Mesendoderm (in vitro differentiated cells): ENCODE data around the gene PSMC3IP.

ENCODE experiments used
- DNase-seq: peaks from one replicate; pipeline ENCODE4 v3.0.0; 2013
- H2AK5ac ChIP-seq: 2 replicates; pipeline ENCODE4 v1.6.1; 2013; ENCODE audit warnings: low read length, inconsistent platforms
- H2BK120ac ChIP-seq: 2 replicates; pipeline ENCODE4 v1.6.1; 2013; ENCODE audit warnings: low read depth, mild to moderate bottlenecking, low read length, moderate library complexity, mixed read lengths
- H2BK15ac ChIP-seq: replicated peaks from 2 replicates; pipeline ENCODE4 v1.6.1; 2013; ENCODE audit warnings: low read depth, mild to moderate bottlenecking, moderate library complexity
- H2BK5ac ChIP-seq: 2 replicates; pipeline ENCODE4 v1.6.1; 2013; ENCODE audit warnings: low read length, inconsistent platforms
- H3K18ac ChIP-seq: 2 replicates; pipeline ENCODE4 v1.6.1; 2013; ENCODE audit warnings: mild to moderate bottlenecking, low read length, mixed read lengths
- H3K23ac ChIP-seq: one replicate; pipeline ENCODE4 v1.6.1; 2013; ENCODE audit warnings: low read length
- H3K27ac ChIP-seq: 2 replicates; pipeline ENCODE4 v1.5.1; 2013; ENCODE audit warnings: low read depth, mild to moderate bottlenecking, inconsistent platforms, low read length, moderate library complexity
- H3K27me3 ChIP-seq: 2 replicates; pipeline ENCODE4 v1.6.1; 2013; ENCODE audit warnings: low read length, control low read depth, mild to moderate bottlenecking, inconsistent platforms; ENCODE audit not compliant: insufficient read depth, poor library complexity
- H3K36me3 ChIP-seq: 2 replicates; pipeline ENCODE4 v1.6.1; 2013; ENCODE audit warnings: low read length, inconsistent platforms; ENCODE audit not compliant: control insufficient read depth, insufficient read depth
- H3K4ac ChIP-seq: one replicate; pipeline ENCODE4 v1.6.1; 2013; ENCODE audit warnings: low read depth, mild to moderate bottlenecking, low read length, moderate library complexity
- H3K4me1 ChIP-seq: 2 replicates; pipeline ENCODE4 v1.6.1; 2013; ENCODE audit warnings: low read depth, low read length, inconsistent platforms; ENCODE audit not compliant: control insufficient read depth
- H3K4me2 ChIP-seq: 2 replicates; pipeline ENCODE4 v1.6.1; 2013; ENCODE audit warnings: low read length
- H3K4me3 ChIP-seq: 2 replicates; pipeline ENCODE4 v1.5.1; 2013; ENCODE audit warnings: mild to moderate bottlenecking, low read length
- H3K56ac ChIP-seq: one replicate; pipeline ENCODE4 v1.6.1; 2013; ENCODE audit warnings: low read length
- H3K79me1 ChIP-seq: 2 replicates; pipeline ENCODE4 v1.6.1; 2013; ENCODE audit warnings: low read length, inconsistent platforms
- H3K79me2 ChIP-seq: 2 replicates; pipeline ENCODE4 v1.6.1; 2013; ENCODE audit warnings: mild to moderate bottlenecking, low read length; ENCODE audit not compliant: control insufficient read depth, insufficient read depth
- H3K9ac ChIP-seq: 2 replicates; pipeline ENCODE4 v1.6.1; 2013; ENCODE audit warnings: low read length, inconsistent platforms
- H4K5ac ChIP-seq: one replicate; pipeline ENCODE4 v1.6.1; 2013; ENCODE audit warnings: low read length
- H4K8ac ChIP-seq: one replicate; pipeline ENCODE4 v1.6.1; 2013; ENCODE audit warnings: low read depth, mild to moderate bottlenecking, control low read depth, low read length, moderate library complexity
- WGBS: extraction: QIAGEN DNeasy Blood & Tissue Kit; methylation state at CpG from one replicate; pipeline ENCODE4 v1.1.7; 2013; ENCODE audit warnings: low lambda C conversion rate, missing lambda C conversion rate; ENCODE audit not compliant: insufficient coverage; ENCODE audit errors: extremely low coverage; 5-methylcytosine and 5-hydroxymethylcytosine counted together

Gene PSMC3IP

DNA sequence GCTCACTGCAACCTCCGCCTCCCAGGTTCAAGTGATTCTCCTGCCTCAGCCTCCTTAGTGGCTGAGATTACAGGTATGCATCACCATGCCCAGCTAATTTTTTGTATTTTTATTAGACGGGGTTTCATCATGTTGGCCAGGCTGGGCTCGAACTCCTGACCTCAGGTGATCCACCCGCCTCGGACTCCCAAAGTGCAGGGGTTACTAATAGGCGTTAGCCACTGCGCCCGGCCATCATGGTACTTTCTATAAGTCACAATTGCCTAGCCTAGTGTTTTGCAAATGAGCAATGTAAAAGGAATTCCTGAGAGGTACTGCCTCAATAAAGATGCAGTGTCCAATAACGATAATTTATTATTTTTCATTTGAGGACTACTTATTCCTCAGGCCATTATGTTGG, 13.9 kb upstream of the PSMC3IP start:
- WGBS: no CpG with 5 or more reads among the region's 9 CpGs
- H3K36me3 ChIP-seq: no peaks in the 10 kb centered on the region

DNA sequence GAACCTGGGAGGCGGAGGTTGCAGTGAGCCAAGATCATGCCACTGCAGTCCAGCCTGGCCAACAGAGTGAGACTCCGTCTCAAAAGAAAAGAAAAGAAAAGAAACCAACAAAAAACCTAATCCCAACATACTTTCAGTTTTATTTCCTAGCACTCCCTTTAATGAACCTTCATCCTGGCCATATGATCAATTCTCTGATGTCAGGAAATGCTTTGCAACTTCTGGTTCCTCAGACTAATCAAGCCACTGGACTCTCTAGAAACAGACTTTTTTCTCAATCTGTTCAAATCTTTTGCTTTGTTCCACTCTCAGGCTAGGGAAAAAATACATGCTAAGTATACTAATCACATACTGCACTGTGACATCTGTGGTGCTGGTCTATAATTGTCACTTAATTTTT, 13.4 kb upstream of the PSMC3IP start:
- no peak overlapping the region for H2BK5ac ChIP-seq
- no peaks in the 10 kb centered on the region for H3K79me1 ChIP-seq
- no CpG with 5 or more reads among the region's 2 CpGs for WGBS

More for the DNA sequence above, 13.9 kb upstream of the PSMC3IP start:
- Histone ChIP-seq H3K56ac (no peak overlapping the region), H2AK5ac (no peak overlapping the region), H3K79me2 (no peaks in the 10 kb centered on the region), H3K79me1 (no peaks in the 10 kb centered on the region), H3K18ac (no peak overlapping the region), H4K5ac (no peak overlapping the region), H3K9ac (no peak overlapping the region), H3K4me2 (no peak overlapping the region), H2BK120ac (no peak overlapping the region), H3K27ac (no peak overlapping the region), H2BK15ac (no peak overlapping the region), H3K4me1 (no peaks in the 10 kb centered on the region), H3K4me3 (no peak overlapping the region), H3K23ac (no peak overlapping the region), H4K8ac (no peak overlapping the region), H2BK5ac (no peak overlapping the region), H3K27me3 (no peaks in the 10 kb centered on the region), H3K4ac (no peak overlapping the region)
- no peak for DNase-seq

DNA sequence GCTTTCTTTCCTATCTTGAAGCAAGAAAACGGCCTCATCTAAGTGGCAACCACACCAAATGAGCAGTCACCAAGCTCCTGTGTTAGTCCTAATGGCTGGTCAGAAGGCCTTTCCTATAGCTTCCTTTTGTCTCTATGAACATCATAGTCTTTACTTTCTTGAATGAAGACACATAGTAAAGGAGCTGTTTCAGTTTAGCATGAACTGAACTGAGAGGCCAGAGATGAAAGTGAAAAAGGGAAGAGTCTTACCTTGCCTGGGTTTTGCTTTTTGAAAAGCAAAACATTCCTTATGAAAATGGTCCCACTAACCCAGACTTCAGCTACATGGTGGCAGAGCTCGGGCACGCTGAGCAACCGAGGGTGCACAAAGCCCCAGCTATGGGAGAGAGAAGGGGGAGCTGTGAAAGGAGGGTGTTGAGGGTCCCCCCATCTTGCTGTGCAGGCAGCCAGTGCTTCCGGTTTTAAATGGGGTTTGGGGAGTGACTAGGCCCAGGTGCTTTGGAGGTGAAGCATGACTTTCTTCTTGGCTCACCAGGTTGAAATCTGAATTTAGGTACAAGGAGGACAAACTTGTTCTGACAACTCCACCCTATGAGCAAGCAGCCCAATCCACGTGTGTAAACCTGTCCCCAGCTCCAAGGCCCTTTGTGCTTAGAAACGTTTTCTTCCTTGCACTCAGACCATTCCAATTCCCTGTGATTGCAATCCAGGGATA, 9.1 kb upstream of the PSMC3IP start:
- H3K36me3 ChIP-seq: peaks cover 6% of the 10 kb centered on the region
- no peak overlapping the region for H4K5ac ChIP-seq
- no peak overlapping the region for H3K27ac ChIP-seq
- no peak overlapping the region for H3K4ac ChIP-seq
- no peaks in the 10 kb centered on the region for H3K4me1 ChIP-seq
- no peak overlapping the region for H2AK5ac ChIP-seq
- no peaks in the 10 kb centered on the region for H3K79me1 ChIP-seq
- no peak overlapping the region for H2BK15ac ChIP-seq
- H2BK120ac ChIP-seq: no peak overlapping the region
- no peak overlapping the region for H2BK5ac ChIP-seq
- H3K9ac ChIP-seq: no peak overlapping the region
- H3K27me3 ChIP-seq: no peaks in the 10 kb centered on the region
- H4K8ac ChIP-seq: no peak overlapping the region
- no peak overlapping the region for H3K23ac ChIP-seq
- H3K56ac ChIP-seq: no peak overlapping the region
- no peaks in the 10 kb centered on the region for H3K79me2 ChIP-seq
- no peak overlapping the region for H3K4me3 ChIP-seq
- H3K4me2 ChIP-seq: no peak overlapping the region
- no CpG with 5 or more reads among the region's 7 CpGs for WGBS
- DNase-seq: no peak
- H3K18ac ChIP-seq: no peak overlapping the region

More for the DNA sequence above, 13.4 kb upstream of the PSMC3IP start:
- Histone ChIP-seq H3K27me3 (no peaks in the 10 kb centered on the region), H3K36me3 (peaks cover 2% of the 10 kb centered on the region), H2BK15ac (no peak overlapping the region), H3K9ac (no peak overlapping the region), H3K18ac (no peak overlapping the region), H3K79me2 (no peaks in the 10 kb centered on the region), H4K8ac (no peak overlapping the region), H3K4me3 (no peak overlapping the region), H3K23ac (no peak overlapping the region), H3K4ac (no peak overlapping the region), H3K4me1 (no peaks in the 10 kb centered on the region), H2BK120ac (no peak overlapping the region), H2AK5ac (no peak overlapping the region), H3K4me2 (no peak overlapping the region), H3K27ac (no peak overlapping the region), H4K5ac (no peak overlapping the region), H3K56ac (no peak overlapping the region)
- no peak for DNase-seq

DNA sequence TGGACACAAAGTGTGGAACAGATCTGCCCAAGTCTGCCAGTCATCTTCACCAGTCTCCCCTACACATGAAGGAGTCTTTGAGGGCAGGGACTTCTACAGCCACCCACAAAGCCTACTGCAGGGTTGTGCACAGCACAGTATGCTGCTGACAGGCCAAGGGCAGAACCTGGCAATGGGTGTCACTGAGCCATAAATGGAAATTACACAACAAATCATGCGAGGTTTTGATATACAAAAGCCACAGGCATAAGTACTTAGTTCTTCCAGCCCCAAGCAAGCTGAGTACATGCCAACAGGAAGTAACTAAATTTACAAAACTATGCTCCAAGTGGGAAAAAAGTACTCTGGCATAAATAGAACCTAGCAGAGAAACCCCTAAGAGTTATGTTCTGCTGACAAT, 7.8 kb upstream of the PSMC3IP start:
- Histone ChIP-seq H3K79me1 (no peaks in the 10 kb centered on the region), H3K56ac (no peak overlapping the region), H3K36me3 (peaks cover 6% of the 10 kb centered on the region), H4K8ac (no peak overlapping the region), H3K23ac (no peak overlapping the region), H3K4me3 (no peak overlapping the region), H3K27me3 (no peaks in the 10 kb centered on the region), H4K5ac (no peak overlapping the region), H2BK120ac (no peak overlapping the region), H2BK15ac (no peak overlapping the region), H2AK5ac (no peak overlapping the region), H2BK5ac (no peak overlapping the region), H3K4me1 (no peaks in the 10 kb centered on the region), H3K4ac (no peak overlapping the region), H3K4me2 (no peak overlapping the region), H3K27ac (no peak overlapping the region), H3K18ac (no peak overlapping the region), H3K9ac (no peak overlapping the region), H3K79me2 (no peaks in the 10 kb centered on the region)
- no CpG with 5 or more reads among the region's 1 CpG for WGBS
- no peak for DNase-seq

DNA sequence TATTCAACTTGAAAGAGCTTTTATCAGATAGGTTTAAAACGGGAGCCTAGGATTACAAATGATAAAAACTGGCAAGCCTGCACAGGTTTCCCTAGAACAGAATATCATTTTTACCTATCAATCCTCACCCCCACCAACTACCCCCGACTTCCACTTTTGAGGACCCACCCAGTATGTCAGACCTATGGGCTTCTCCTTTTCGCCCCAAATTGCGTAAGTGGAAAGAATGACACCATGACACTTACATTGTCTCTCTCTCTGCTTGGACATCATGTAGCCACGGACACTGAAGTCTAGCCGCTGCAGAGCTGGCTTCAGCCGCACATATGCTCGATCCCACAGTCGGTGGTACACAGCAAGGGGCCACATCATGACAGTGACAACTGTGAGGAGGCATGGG, 7.4 kb upstream of the PSMC3IP start:
- no peaks in the 10 kb centered on the region for H3K79me1 ChIP-seq
- H3K27ac ChIP-seq: no peak overlapping the region
- H3K4me2 ChIP-seq: no peak overlapping the region
- no peak overlapping the region for H3K18ac ChIP-seq
- no peaks in the 10 kb centered on the region for H3K4me1 ChIP-seq
- no peak overlapping the region for H3K23ac ChIP-seq
- no CpG with 5 or more reads among the region's 9 CpGs for WGBS
- no peak overlapping the region for H3K4me3 ChIP-seq
- H3K56ac ChIP-seq: no peak overlapping the region
- no peak overlapping the region for H3K9ac ChIP-seq
- no peak overlapping the region for H2AK5ac ChIP-seq
- no peak overlapping the region for H2BK120ac ChIP-seq
- H3K79me2 ChIP-seq: no peaks in the 10 kb centered on the region
- H4K8ac ChIP-seq: no peak overlapping the region
- H2BK5ac ChIP-seq: no peak overlapping the region
- H3K27me3 ChIP-seq: no peaks in the 10 kb centered on the region
- peaks cover 6% of the 10 kb centered on the region for H3K36me3 ChIP-seq
- no peak for DNase-seq
- H3K4ac ChIP-seq: no peak overlapping the region
- H2BK15ac ChIP-seq: no peak overlapping the region
- H4K5ac ChIP-seq: no peak overlapping the region

DNA sequence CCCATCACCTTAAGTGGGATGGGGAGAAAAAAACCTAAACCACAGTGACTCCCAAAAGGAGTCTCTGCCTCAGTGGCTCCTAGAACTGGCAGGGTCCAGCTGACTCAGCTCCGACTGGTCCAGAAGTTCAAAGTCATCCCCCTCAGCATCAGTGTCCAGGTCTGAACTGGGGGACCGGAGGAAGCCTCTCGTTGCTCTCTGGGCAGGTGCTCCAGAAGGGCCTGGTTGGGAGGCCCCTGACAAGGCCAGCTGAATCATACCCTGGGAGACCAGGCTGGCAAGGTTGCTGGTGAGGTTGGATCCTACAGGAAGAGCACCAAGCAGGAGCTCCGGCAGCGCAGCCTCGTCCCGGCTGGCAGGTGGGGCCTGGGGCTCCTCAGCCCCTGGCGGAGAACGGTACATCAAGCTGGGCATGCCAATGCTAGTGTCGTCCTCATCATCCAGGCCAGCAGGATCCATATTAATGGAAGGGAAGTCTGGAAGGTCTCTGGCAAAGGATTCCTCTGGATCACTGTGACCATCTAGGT, 4.3 kb upstream of the PSMC3IP start:
- peaks cover 6% of the 10 kb centered on the region for H3K79me2 ChIP-seq
- peaks cover 4% of the 10 kb centered on the region for H3K79me1 ChIP-seq
- no peak overlapping the region for H4K5ac ChIP-seq
- H3K4me3 ChIP-seq: no peak overlapping the region
- no peak overlapping the region for H2BK120ac ChIP-seq
- WGBS: no CpG with 5 or more reads among the region's 10 CpGs
- no peak overlapping the region for H3K23ac ChIP-seq
- peaks cover 6% of the 10 kb centered on the region for H3K36me3 ChIP-seq
- no peak overlapping the region for H2BK15ac ChIP-seq
- no peaks in the 10 kb centered on the region for H3K4me1 ChIP-seq
- no peak overlapping the region for H3K4ac ChIP-seq
- no peak for DNase-seq
- H3K18ac ChIP-seq: no peak overlapping the region
- H2AK5ac ChIP-seq: no peak overlapping the region
- no peak overlapping the region for H4K8ac ChIP-seq
- H3K4me2 ChIP-seq: no peak overlapping the region
- H3K27me3 ChIP-seq: no peaks in the 10 kb centered on the region
- H2BK5ac ChIP-seq: no peak overlapping the region
- H3K9ac ChIP-seq: no peak overlapping the region
- no peak overlapping the region for H3K56ac ChIP-seq
- no peak overlapping the region for H3K27ac ChIP-seq
